ENCODE results near the gene RAP2A.

RAP2A gene

GRCh38 chr13:97517967-97518366, 84.0 kb downstream of the RAP2A start:
- H3K4me3 Mint-ChIP-seq: no peak overlapping the region
- no peaks in the 10 kb centered on the region for H3K36me3 Mint-ChIP-seq
- H3K4me1 Mint-ChIP-seq: no peaks in the 10 kb centered on the region
- ATAC-seq: no peak
- H3K9me3 Mint-ChIP-seq: peaks cover 2% of the 10 kb centered on the region
- no peak for DNase-seq (ENCODE audit: low spot score in 2 of 2)
- no peak overlapping the region for H3K27ac Mint-ChIP-seq

Data from stimulated activated effector memory CD8-positive, alpha-beta T cell treated with anti-CD3 and anti-CD28 coated beads, Interleukin-12 subunit alpha, Interleukin-12 subunit beta, amount 100 ng/mL, for 72 hours (primary cell).